ENCODE measurements around the gene TUBB2B.
"Not testable (repeated sequence)": the region's sequence is repeated elsewhere in the genome, so short reads cannot be mapped to it uniquely, and the experiment has no call there.

The TUBB2B gene

GRCh38 chr6:3258720-3259490 is 31.5 kb upstream of the TUBB2B start, which contains the start of gene PSMG4:
Gene PSMG4, plus strand, starts transcription at chr6:3258947. Its CDS starts 76 bp downstream, at chr6:3259023.
- DNase-seq (ENCODE audit: low read depth in 2 of 3, low spot score in 2 of 3): peak; percentile 83 to 93 (median 90)

GRCh38 chr6:3258201-3258600 is 30.7 kb upstream of the TUBB2B start:
- DNase-seq (ENCODE audit: low read depth in 2 of 3, low spot score in 2 of 3): no peak

- DNase-seq (ENCODE audit: low read depth in 2 of 3, low spot score in 2 of 3): no peak
Observed at GRCh38 chr6:3253597-3253961, 26.1 kb upstream of the TUBB2B start.

GRCh38 chr6:3252861-3253596 is 25.6 kb upstream of the TUBB2B start:
- DNase-seq (ENCODE audit: low read depth in 2 of 3, low spot score in 2 of 3): no peak

GRCh38 chr6:3252369-3252768 is 24.9 kb upstream of the TUBB2B start:
- DNase-seq (ENCODE audit: low read depth in 2 of 3, low spot score in 2 of 3): no peak

- DNase-seq (ENCODE audit: low read depth in 2 of 3, low spot score in 2 of 3): peak; percentile 51 to 63 (median 60)
Observed at GRCh38 chr6:3251462-3252314, 24.2 kb upstream of the TUBB2B start.

GRCh38 chr6:3250231-3250675 is 22.8 kb upstream of the TUBB2B start:
- DNase-seq (ENCODE audit: low read depth in 2 of 3, low spot score in 2 of 3): no peak

GRCh38 chr6:3249821-3250220 is 22.4 kb upstream of the TUBB2B start:
- DNase-seq (ENCODE audit: low read depth in 2 of 3, low spot score in 2 of 3): no peak

GRCh38 chr6:3247255-3248146 is 20.0 kb upstream of the TUBB2B start:
- no peak for DNase-seq (ENCODE audit: low read depth in 2 of 3, low spot score in 2 of 3)

GRCh38 chr6:3245216-3245615 is 17.8 kb upstream of the TUBB2B start:
- DNase-seq (ENCODE audit: low read depth in 2 of 3, low spot score in 2 of 3): no peak

- DNase-seq (ENCODE audit: low read depth in 2 of 3, low spot score in 2 of 3): not testable (repeated sequence)
Observed at GRCh38 chr6:3244832-3245161, 17.3 kb upstream of the TUBB2B start.

- DNase-seq (ENCODE audit: low read depth in 2 of 3, low spot score in 2 of 3): no peak
Observed at GRCh38 chr6:3244003-3244831, 16.8 kb upstream of the TUBB2B start.

GRCh38 chr6:3242768-3243167 is 15.3 kb upstream of the TUBB2B start:
- no peak for DNase-seq (ENCODE audit: low read depth in 2 of 3, low spot score in 2 of 3)

GRCh38 chr6:3241745-3242144 is 14.3 kb upstream of the TUBB2B start:
- not testable (repeated sequence) for DNase-seq (ENCODE audit: low read depth in 2 of 3, low spot score in 2 of 3)

- no peak for DNase-seq (ENCODE audit: low read depth in 2 of 3, low spot score in 2 of 3)
Observed at GRCh38 chr6:3240595-3240994, 13.1 kb upstream of the TUBB2B start.

GRCh38 chr6:3239110-3239830 is 11.8 kb upstream of the TUBB2B start:
- DNase-seq (ENCODE audit: low read depth in 2 of 3, low spot score in 2 of 3): no peak

GRCh38 chr6:3237761-3238662 is 10.6 kb upstream of the TUBB2B start:
- DNase-seq (ENCODE audit: low read depth in 2 of 3, low spot score in 2 of 3): no peak

- DNase-seq (ENCODE audit: low read depth in 2 of 3, low spot score in 2 of 3): no peak
Observed at GRCh38 chr6:3236005-3236404, 8.6 kb upstream of the TUBB2B start.

All from activated CD8-positive, alpha-beta memory T cell treated with anti-CD3 and anti-CD28 coated beads for 48 hours (primary cell).